IMR-90 (cell line): ENCODE results near the gene R3HDM2. TPM values are rescaled to one million over a fixed set of nuclear protein-coding genes. Genes with fewer than 3 reads are reported as not detected.

Experiments used
- ATAC-seq: fragments of 200-7000 bp; cut with Tn5 transposase; 2 replicates; pipeline ENCODE4 v1.9.1; 2020; ENCODE audit warnings: low read depth, mild to moderate bottlenecking, moderate library complexity
- BruUV-seq: library from RNA; stranded (reverse); fragments of 400-500 nt; replicated peaks from 2 replicates; lab custom pipeline; 2021; lab: Mats Ljungman, UMichigan
- CTCF ChIA-PET: fragments of 300-600 bp; formaldehyde crosslinking; extraction: SDS; loops from one replicate; lab custom pipeline; 2021; ENCODE audit warnings: antibody characterized with exemption; lab: Yijun Ruan, JAX
- POLR2A ChIA-PET: fragments of 300-600 bp; sonication (Branson Sonifier 250); formaldehyde crosslinking; loops from one replicate; lab custom pipeline; 2022; ENCODE audit warnings: antibody characterized with exemption; ENCODE audit not compliant: unreplicated experiment; lab: Charles Lee
- DNase-seq: peaks from one replicate; pipeline ENCODE4 v3.0.0; 2013
- H2AFZ ChIP-seq: replicated peaks from 2 replicates; pipeline ENCODE3; 2013; ENCODE audit warnings: low read length, mild to moderate bottlenecking; ENCODE audit not compliant: poor library complexity
- H2AK5ac ChIP-seq: 2 replicates; pipeline ENCODE4 v1.6.1; 2013; ENCODE audit warnings: low read depth, low read length, inconsistent platforms
- H2AK9ac ChIP-seq: replicated peaks from 2 replicates; pipeline ENCODE3; 2013; ENCODE audit warnings: mild to moderate bottlenecking, low read depth, low read length, moderate library complexity; ENCODE audit not compliant: poor library complexity
- H2BK120ac ChIP-seq: 2 replicates; pipeline ENCODE4 v1.6.1; 2013; ENCODE audit warnings: low read depth, low read length, inconsistent platforms
- H2BK15ac ChIP-seq: 3 replicates; pipeline ENCODE4 v1.6.1; 2013; ENCODE audit warnings: low read depth, low read length, inconsistent platforms
- H2BK20ac ChIP-seq: 2 replicates; pipeline ENCODE4 v1.6.1; 2013; ENCODE audit warnings: low read depth, mild to moderate bottlenecking, inconsistent platforms, low read length, moderate library complexity
- H2BK5ac ChIP-seq: 2 replicates; pipeline ENCODE4 v1.6.1; 2013; ENCODE audit warnings: mild to moderate bottlenecking, low read depth, low read length, inconsistent platforms; ENCODE audit not compliant: poor library complexity, severe bottlenecking
- H3K14ac ChIP-seq: replicated peaks from 2 replicates; pipeline ENCODE4 v1.6.1; 2013; ENCODE audit warnings: low read depth, low read length, inconsistent platforms
- H3K18ac ChIP-seq: 2 replicates; pipeline ENCODE4 v1.6.1; 2013; ENCODE audit warnings: low read depth, low read length, control low read depth
- H3K23ac ChIP-seq: 2 replicates; pipeline ENCODE4 v1.6.1; 2013; ENCODE audit warnings: low read depth, low read length, inconsistent platforms
- H3K27ac ChIP-seq: 2 replicates; pipeline ENCODE4 v1.5.1; 2013; ENCODE audit warnings: mild to moderate bottlenecking, control low read depth, low read length; ENCODE audit not compliant: insufficient read depth
- H3K27me3 ChIP-seq: 2 replicates; pipeline ENCODE4 v1.6.1; 2013; ENCODE audit warnings: low read length; ENCODE audit not compliant: control insufficient read depth, insufficient read depth
- H3K36me3 ChIP-seq: 2 replicates; pipeline ENCODE4 v1.6.1; 2013; ENCODE audit warnings: low read length, mixed read lengths; ENCODE audit not compliant: control insufficient read depth, insufficient read depth
- H3K4ac ChIP-seq: 2 replicates; pipeline ENCODE4 v1.6.1; 2013; ENCODE audit warnings: low read depth, low read length, inconsistent platforms
- H3K4me1 ChIP-seq: 2 replicates; pipeline ENCODE4 v1.6.1; 2013; ENCODE audit warnings: low read length, mixed read lengths; ENCODE audit not compliant: control insufficient read depth, insufficient read depth
- H3K4me2 ChIP-seq: 2 replicates; pipeline ENCODE4 v1.6.1; 2013; ENCODE audit warnings: low read depth, mild to moderate bottlenecking, control low read depth, low read length, moderate library complexity
- H3K4me3 ChIP-seq: 2 replicates; pipeline ENCODE4 v1.5.1; 2013; ENCODE audit warnings: low read depth, mild to moderate bottlenecking, control low read depth, low read length, moderate library complexity; ENCODE audit not compliant: insufficient read depth
- H3K56ac ChIP-seq: 2 replicates; pipeline ENCODE4 v1.6.1; 2013; ENCODE audit warnings: low read length, inconsistent platforms; ENCODE audit not compliant: insufficient read depth; ENCODE audit errors: extremely low read depth
- H3K79me1 ChIP-seq, 2 experiments: 2 replicates each; pipeline ENCODE4 v1.6.1; 2013; ENCODE audit warnings: low read length in 2 of 2, inconsistent platforms in 1 of 2, low read depth in 1 of 2
- H3K9ac ChIP-seq: 2 replicates; pipeline ENCODE4 v1.6.1; 2013; ENCODE audit warnings: low read depth, low read length, control low read depth
- H3K9me1 ChIP-seq: 2 replicates; pipeline ENCODE4 v1.6.1; 2013; ENCODE audit warnings: low read length, inconsistent platforms; ENCODE audit not compliant: insufficient read depth
- H3K9me3 ChIP-seq: 2 replicates; pipeline ENCODE4 v1.6.1; 2013; ENCODE audit warnings: low read length; ENCODE audit not compliant: control insufficient read depth, insufficient read depth
- H4K20me1 ChIP-seq: 2 replicates; pipeline ENCODE4 v1.6.1; 2013; ENCODE audit warnings: low read length, inconsistent platforms; ENCODE audit not compliant: insufficient read depth
- H4K5ac ChIP-seq: 2 replicates; pipeline ENCODE4 v1.6.1; 2013; ENCODE audit warnings: mild to moderate bottlenecking, low read depth, low read length, control low read depth
- H4K8ac ChIP-seq, 2 experiments: 2 replicates each; pipeline ENCODE4 v1.6.1; 2013; ENCODE audit warnings: low read depth in 2 of 2, low read length in 2 of 2, control low read depth in 1 of 2, inconsistent platforms in 1 of 2
- H4K91ac ChIP-seq: 2 replicates; pipeline ENCODE4 v1.6.1; 2013; ENCODE audit warnings: low read depth, low read length, inconsistent platforms; ENCODE audit not compliant: insufficient read depth
- BHLHE40 ChIP-seq: fragments of 150-350 bp; IDR thresholded peaks from 2 replicates; pipeline ENCODE4 v1.6.1; 2016; ENCODE audit warnings: mild to moderate bottlenecking, low read depth, low read length
- CEBPB ChIP-seq: IDR thresholded peaks from 2 replicates; pipeline ENCODE4 v1.6.1; 2012; ENCODE audit warnings: low read depth, low read length, improper control_type of control experiment
- FOS ChIP-seq: fragments of 150-350 bp; IDR thresholded peaks from 2 replicates; pipeline ENCODE4 v1.6.1; 2016; ENCODE audit warnings: low read depth, low read length
- MAFK ChIP-seq: IDR thresholded peaks from 2 replicates; pipeline ENCODE4 v1.6.1; 2012; ENCODE audit warnings: low read depth, low read length, improper control_type of control experiment
- MAZ ChIP-seq: IDR thresholded peaks from 2 replicates; pipeline ENCODE4 v1.6.1; 2012; ENCODE audit warnings: low read depth, mild to moderate bottlenecking, low read length, improper control_type of control experiment, moderate library complexity, borderline replicate concordance
- MXI1 ChIP-seq: IDR thresholded peaks from 2 replicates; pipeline ENCODE4 v1.6.1; 2012; ENCODE audit warnings: low read depth, mild to moderate bottlenecking, low read length, moderate library complexity, borderline replicate concordance
- NFE2L2 ChIP-seq: fragments of 150-350 bp; IDR thresholded peaks from 2 replicates; pipeline ENCODE4 v1.6.1; 2016; ENCODE audit warnings: low read depth, mild to moderate bottlenecking, low read length
- RAD21 ChIP-seq: IDR thresholded peaks from 2 replicates; pipeline ENCODE4 v1.6.1; 2012; ENCODE audit warnings: low read length, improper control_type of control experiment
- RCOR1 ChIP-seq: IDR thresholded peaks from 2 replicates; pipeline ENCODE4 v1.6.1; 2012; ENCODE audit warnings: mild to moderate bottlenecking, low read length, improper control_type of control experiment; ENCODE audit not compliant: insufficient replicate concordance
- SMC3 ChIP-seq: fragments of 150-350 bp; IDR thresholded peaks from 2 replicates; pipeline ENCODE4 v1.6.1; 2016; ENCODE audit warnings: low read depth, mild to moderate bottlenecking, antibody characterized with exemption, low read length, moderate library complexity
- WGBS, 2 experiments: methylation state at CpG; one replicate each; pipeline versions ENCODE4 v1.1.5 to v1.1.7; 2013; ENCODE audit warnings: missing lambda C conversion rate in 2 of 2; ENCODE audit not compliant: insufficient read length in 1 of 2; ENCODE audit errors: extremely low coverage in 2 of 2; 5-methylcytosine and 5-hydroxymethylcytosine counted together
- dilution Hi-C: fragments of 300-500 bp; cut with HindIII; formaldehyde crosslinking; loops from one replicate; pipeline ENCODE4 v1.14.3; 2018; ENCODE audit warnings: low sequenced_read_pairs; ENCODE audit not compliant: unreplicated experiment
- in situ Hi-C: fragments of 300-500 bp; cut with MboI; formaldehyde crosslinking; loops from 3 replicates; pipeline ENCODE4 v1.14.3; 2019; ENCODE audit warnings: low sequenced_read_pairs, inconsistent platforms, mixed read lengths
- intact Hi-C: fragments of 100-400 bp; cut with micrococcal nuclease; formaldehyde crosslinking; loops from 2 replicates; pipeline ENCODE4 v1.10.0; 2022
- polyA plus RNA-seq, 3 experiments: library from polyadenylated mRNA; depleted of rRNA; stranded (reverse); fragments of >200 nt; gene quantifications; 2 replicates each; pipeline ENCODE4 v1.2.3, GENCODE V29; 2012; ENCODE audit warnings: low replicate concordance in 1 of 3
- total RNA-seq: library from RNA; depleted of rRNA; stranded (reverse); fragments of >200 nt; gene quantifications from 2 replicates; pipeline ENCODE4 v1.2.3, GENCODE V29; 2012
- TF ChIP-seq, protein P1 (sequence below): fragments of 150-350 bp; IDR thresholded peaks from 2 replicates; pipeline ENCODE4 v1.6.1; 2017; ENCODE audit warnings: mild to moderate bottlenecking, antibody characterized with exemption, low read length, low read depth
- TF ChIP-seq, protein P2 (sequence below): fragments of 150-350 bp; IDR thresholded peaks from 2 replicates; pipeline ENCODE4 v1.6.1; 2016; ENCODE audit warnings: low read depth, mild to moderate bottlenecking, low read length, moderate library complexity, borderline replicate concordance
- TF ChIP-seq, protein P3 (sequence below): conservative IDR thresholded peaks from 2 replicates; pipeline ENCODE4 v1.5.1; 2012; ENCODE audit warnings: mild to moderate bottlenecking, low read depth, low read length, improper control_type of control experiment

Gene R3HDM2
- total and polyA plus RNA-seq, 2 of the 4 experiments (the other 2 are of a cell fraction): 7.5 to 28.4 TPM

DNA sequence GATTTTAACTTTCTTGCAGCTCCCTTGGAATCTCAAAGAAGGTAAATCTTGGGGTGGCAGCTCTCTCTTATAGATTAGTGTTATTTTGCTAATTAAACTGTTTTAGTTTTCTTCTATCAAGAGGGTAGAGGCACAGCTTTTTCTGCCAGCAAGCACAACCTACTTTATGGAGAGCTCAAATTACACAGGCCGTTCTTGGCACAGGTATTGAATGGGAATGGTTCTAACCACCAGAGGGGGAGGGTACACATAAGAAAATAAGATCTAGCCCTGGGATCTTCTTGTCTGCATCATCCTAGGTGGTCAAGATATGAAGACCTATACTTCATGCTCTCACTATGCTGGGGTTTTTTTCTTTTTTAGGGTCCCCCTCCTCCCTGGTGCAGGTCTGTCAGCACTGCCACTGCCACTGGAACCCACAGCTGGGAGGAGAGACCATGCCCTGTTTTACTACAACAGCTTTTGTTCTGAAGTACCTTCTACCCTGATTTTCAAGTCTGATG lies 131.3 kb downstream of the R3HDM2 start:
- in situ Hi-C loops: no loop called here
- POLR2A ChIA-PET: no interaction called here

More for the DNA sequence above, 131.3 kb downstream of the R3HDM2 start:
- ATAC-seq: no peak
- Histone ChIP-seq H3K9me1 (no peaks in the 10 kb centered on the region), H3K79me1 (no peaks in the 10 kb centered on the region; a peak in 1 of 4 replicates), H2AK5ac (no peak overlapping the region), H4K91ac (no peak overlapping the region), H2AK9ac (no peak overlapping the region), H3K27me3 (no peaks in the 10 kb centered on the region), H3K27ac (no peak overlapping the region), H2BK15ac (no peak overlapping the region), H2AFZ (no peak overlapping the region), H3K4me1 (no peaks in the 10 kb centered on the region; the same call in 1 of the 2 replicates), H2BK20ac (no peak overlapping the region), H3K4me2 (no peak overlapping the region), H3K9ac (no peak overlapping the region), H2BK5ac (no peak overlapping the region), H4K8ac (no peak overlapping the region), H4K20me1 (no peaks in the 10 kb centered on the region), H3K36me3 (peaks cover 31% of the 10 kb centered on the region), H3K4me3 (no peak overlapping the region), H3K56ac (no peak overlapping the region), H3K9me3 (no peaks in the 10 kb centered on the region), H4K5ac (no peak overlapping the region), H3K4ac (no peak overlapping the region), H3K18ac (no peak overlapping the region), H3K23ac (no peak overlapping the region), H3K14ac (no peak overlapping the region), H2BK120ac (no peak overlapping the region)
- WGBS, 2 experiments: no CpG with 5 or more reads among the region's 1 CpG
- TF ChIP-seq SMC3 (no peak), FOS (no peak), CEBPB (no peak), NFE2L2 (no peak), RAD21 (no peak), RCOR1 (no peak), MXI1 (no peak), MAZ (no peak), MAFK (no peak), BHLHE40 (no peak)
- TF ChIP-seq, protein P1, sequence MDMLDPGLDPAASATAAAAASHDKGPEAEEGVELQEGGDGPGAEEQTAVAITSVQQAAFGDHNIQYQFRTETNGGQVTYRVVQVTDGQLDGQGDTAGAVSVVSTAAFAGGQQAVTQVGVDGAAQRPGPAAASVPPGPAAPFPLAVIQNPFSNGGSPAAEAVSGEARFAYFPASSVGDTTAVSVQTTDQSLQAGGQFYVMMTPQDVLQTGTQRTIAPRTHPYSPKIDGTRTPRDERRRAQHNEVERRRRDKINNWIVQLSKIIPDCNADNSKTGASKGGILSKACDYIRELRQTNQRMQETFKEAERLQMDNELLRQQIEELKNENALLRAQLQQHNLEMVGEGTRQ: no peak
- TF ChIP-seq, protein P2, sequence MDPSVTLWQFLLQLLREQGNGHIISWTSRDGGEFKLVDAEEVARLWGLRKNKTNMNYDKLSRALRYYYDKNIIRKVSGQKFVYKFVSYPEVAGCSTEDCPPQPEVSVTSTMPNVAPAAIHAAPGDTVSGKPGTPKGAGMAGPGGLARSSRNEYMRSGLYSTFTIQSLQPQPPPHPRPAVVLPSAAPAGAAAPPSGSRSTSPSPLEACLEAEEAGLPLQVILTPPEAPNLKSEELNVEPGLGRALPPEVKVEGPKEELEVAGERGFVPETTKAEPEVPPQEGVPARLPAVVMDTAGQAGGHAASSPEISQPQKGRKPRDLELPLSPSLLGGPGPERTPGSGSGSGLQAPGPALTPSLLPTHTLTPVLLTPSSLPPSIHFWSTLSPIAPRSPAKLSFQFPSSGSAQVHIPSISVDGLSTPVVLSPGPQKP: no peak
- TF ChIP-seq, protein P3, sequence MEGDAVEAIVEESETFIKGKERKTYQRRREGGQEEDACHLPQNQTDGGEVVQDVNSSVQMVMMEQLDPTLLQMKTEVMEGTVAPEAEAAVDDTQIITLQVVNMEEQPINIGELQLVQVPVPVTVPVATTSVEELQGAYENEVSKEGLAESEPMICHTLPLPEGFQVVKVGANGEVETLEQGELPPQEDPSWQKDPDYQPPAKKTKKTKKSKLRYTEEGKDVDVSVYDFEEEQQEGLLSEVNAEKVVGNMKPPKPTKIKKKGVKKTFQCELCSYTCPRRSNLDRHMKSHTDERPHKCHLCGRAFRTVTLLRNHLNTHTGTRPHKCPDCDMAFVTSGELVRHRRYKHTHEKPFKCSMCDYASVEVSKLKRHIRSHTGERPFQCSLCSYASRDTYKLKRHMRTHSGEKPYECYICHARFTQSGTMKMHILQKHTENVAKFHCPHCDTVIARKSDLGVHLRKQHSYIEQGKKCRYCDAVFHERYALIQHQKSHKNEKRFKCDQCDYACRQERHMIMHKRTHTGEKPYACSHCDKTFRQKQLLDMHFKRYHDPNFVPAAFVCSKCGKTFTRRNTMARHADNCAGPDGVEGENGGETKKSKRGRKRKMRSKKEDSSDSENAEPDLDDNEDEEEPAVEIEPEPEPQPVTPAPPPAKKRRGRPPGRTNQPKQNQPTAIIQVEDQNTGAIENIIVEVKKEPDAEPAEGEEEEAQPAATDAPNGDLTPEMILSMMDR: no peak
- intact Hi-C loops (no loop called here), dilution Hi-C loops (no loop called here)
- no TSS peak for BruUV-seq
- CTCF ChIA-PET: interaction anchor here (0.6 kb wide), 1 partner anchor 153 kb away, joined by 3 read pairs; no protein-coding TSS in a partner anchor
- peak; percentile 37 for DNase-seq
